HepG2 (cell line): ENCODE results near the gene ZNF584. TPM values are rescaled to one million over a fixed set of nuclear protein-coding genes. Genes with fewer than 3 reads are reported as not detected.
A peak's percentile ranks its signal among the peaks of the same experiment; 100 is the strongest.

Experiments
- BCL6 ChIP-seq: IDR thresholded peaks from 2 replicates; pipeline ENCODE4 v1.6.1; 2016; ENCODE audit warnings: missing genetic modification reagents, missing compliant biosample characterization
- BRD4 ChIP-seq: sonication (generic); formaldehyde crosslinking; IDR thresholded peaks from 2 replicates; pipeline ENCODE4 v1.4.0; 2020; ENCODE audit warnings: missing genetic modification reagents
- CAMTA2 ChIP-seq: sonication (generic); formaldehyde crosslinking; IDR thresholded peaks from 2 replicates; pipeline ENCODE4 v1.4.0; 2020; ENCODE audit warnings: mild to moderate bottlenecking, missing genetic modification reagents, borderline replicate concordance
- DR1 ChIP-seq: sonication (generic); formaldehyde crosslinking; IDR thresholded peaks from 2 replicates; pipeline ENCODE4 v1.8.0; 2021; ENCODE audit warnings: mild to moderate bottlenecking, missing genetic modification reagents, inconsistent platforms
- FOXA3 ChIP-seq: IDR thresholded peaks from 2 replicates; pipeline ENCODE4 v1.6.1; 2016; ENCODE audit warnings: missing genetic modification reagents, missing compliant biosample characterization
- HOXD1 ChIP-seq: sonication (generic); formaldehyde crosslinking; IDR thresholded peaks from 2 replicates; pipeline ENCODE4 v1.5.0; 2020; ENCODE audit warnings: missing genetic modification reagents
- KMT2A ChIP-seq: sonication (generic); formaldehyde crosslinking; IDR thresholded peaks from 2 replicates; pipeline ENCODE4 v1.4.0; 2020; ENCODE audit warnings: missing genetic modification reagents
- MED8 ChIP-seq: sonication (generic); formaldehyde crosslinking; IDR thresholded peaks from 2 replicates; pipeline ENCODE4 v1.8.1; 2023; ENCODE audit warnings: mild to moderate bottlenecking, missing genetic modification reagents; ENCODE audit not compliant: insufficient replicate concordance
- NFIC ChIP-seq: IDR thresholded peaks from 2 replicates; pipeline ENCODE4 v1.6.1; 2012; ENCODE audit warnings: mild to moderate bottlenecking, low read length, inconsistent platforms
- SMAD1 ChIP-seq: sonication (generic); formaldehyde crosslinking; IDR thresholded peaks from 2 replicates; pipeline ENCODE4 v1.4.0; 2020; ENCODE audit warnings: missing genetic modification reagents, low read depth, mild to moderate bottlenecking, borderline replicate concordance
- SMAD3 ChIP-seq: sonication (generic); formaldehyde crosslinking; IDR thresholded peaks from 2 replicates; pipeline ENCODE4 v1.4.0; 2020; ENCODE audit warnings: missing genetic modification reagents
- ZNF235 ChIP-seq: sonication (generic); formaldehyde crosslinking; IDR thresholded peaks from 2 replicates; pipeline ENCODE4 v1.8.1; 2023; ENCODE audit warnings: mild to moderate bottlenecking, missing genetic modification reagents, borderline replicate concordance
- ZNF468 ChIP-seq: sonication (generic); formaldehyde crosslinking; IDR thresholded peaks from 2 replicates; pipeline ENCODE4 v1.8.0; 2022; ENCODE audit warnings: mild to moderate bottlenecking, moderate library complexity, missing genetic modification reagents
- ZNF607 ChIP-seq: sonication (generic); formaldehyde crosslinking; IDR thresholded peaks from 2 replicates; pipeline ENCODE4 v1.5.1; 2020; ENCODE audit warnings: missing genetic modification reagents, mild to moderate bottlenecking, borderline replicate concordance
- ZNF790 ChIP-seq: sonication (generic); formaldehyde crosslinking; IDR thresholded peaks from 2 replicates; pipeline ENCODE4 v1.8.0; 2022; ENCODE audit warnings: missing genetic modification reagents, mild to moderate bottlenecking, borderline replicate concordance
- ZNF839 ChIP-seq: sonication (generic); formaldehyde crosslinking; IDR thresholded peaks from 2 replicates; pipeline ENCODE4 v1.4.0; 2020; ENCODE audit warnings: missing genetic modification reagents, mild to moderate bottlenecking, borderline replicate concordance
- polyA plus RNA-seq, 8 experiments: library from polyadenylated mRNA; depleted of rRNA in 3 of 8; stranded (reverse) in 7 of 8; unstranded in 1 of 8; fragments of >200 nt; fragmentation: Illumina TruSeq in 4 of 8; extraction: Trizol in 4 of 8; gene quantifications; 2 replicates each; pipeline versions ENCODE4 v1.2.1 to v1.2.3, GENCODE V29; 2011 to 2016; ENCODE audit warnings: low read depth in 4 of 8, missing spikeins in 1 of 8, mixed read lengths in 1 of 8; ENCODE audit not compliant: insufficient read depth in 1 of 8
- total RNA-seq, 5 experiments: library from RNA; depleted of rRNA; stranded (reverse); fragments of >200 nt; fragmentation: Illumina TruSeq; extraction: Trizol; gene quantifications; 2 replicates each; pipeline ENCODE4 v1.2.3, GENCODE V29; 2016; ENCODE audit warnings: low read depth in 1 of 5
- TF ChIP-seq, protein P1 (sequence below): sonication (generic); formaldehyde crosslinking; IDR thresholded peaks from 2 replicates; pipeline ENCODE4 v1.5.1; 2020; ENCODE audit warnings: mild to moderate bottlenecking, missing genetic modification reagents, moderate library complexity
- TF ChIP-seq, protein P2 (sequence below): sonication (generic); formaldehyde crosslinking; IDR thresholded peaks from 2 replicates; pipeline ENCODE4; 2020; ENCODE audit warnings: missing genetic modification reagents, mild to moderate bottlenecking, borderline replicate concordance

ZNF584 gene
- total and polyA plus RNA-seq, 2 of the 13 experiments (the other 11 are each of a cell fraction or from before 2014, with no cell fraction given): 2.4 to 7.0 TPM

DNA sequence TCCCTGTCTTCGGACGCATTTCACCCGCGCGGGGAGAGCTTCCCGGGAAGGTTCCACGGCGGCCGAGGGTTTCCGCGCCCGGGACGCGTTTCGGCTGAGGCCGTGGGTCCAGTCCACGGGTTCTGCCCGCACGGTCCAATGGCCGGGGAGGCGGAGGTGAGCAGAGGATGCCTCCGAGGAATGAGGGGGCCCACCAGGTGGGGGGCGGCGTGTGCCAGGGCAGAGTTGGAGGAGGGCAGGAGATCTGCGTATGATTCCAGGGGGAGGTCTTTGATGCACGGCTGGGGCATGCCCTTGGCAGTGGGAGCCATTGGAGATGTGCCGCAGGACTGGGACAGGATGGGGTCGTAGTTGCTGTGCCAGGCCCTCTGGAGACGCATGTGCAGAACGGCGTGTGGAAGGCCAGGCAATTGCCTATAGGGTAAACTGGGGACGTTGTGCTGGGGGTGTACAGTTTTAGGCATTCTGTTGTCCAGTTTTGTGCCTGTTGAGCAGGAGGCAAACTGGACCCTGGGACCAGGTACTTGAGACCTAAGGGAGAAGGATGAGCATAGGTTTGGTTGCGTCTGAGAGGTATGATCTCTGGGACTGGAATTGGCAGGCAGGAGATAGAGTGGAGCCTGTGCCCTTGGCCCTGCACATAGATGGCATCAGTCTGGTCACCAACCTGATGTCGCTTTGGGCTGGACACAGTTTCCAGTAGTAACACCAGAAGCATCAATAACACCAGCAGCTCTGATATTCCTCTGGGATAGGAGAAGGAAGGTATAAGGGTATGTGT is 751 bp downstream of the ZNF584 start (continued):
- TF ChIP-seq, protein P1, sequence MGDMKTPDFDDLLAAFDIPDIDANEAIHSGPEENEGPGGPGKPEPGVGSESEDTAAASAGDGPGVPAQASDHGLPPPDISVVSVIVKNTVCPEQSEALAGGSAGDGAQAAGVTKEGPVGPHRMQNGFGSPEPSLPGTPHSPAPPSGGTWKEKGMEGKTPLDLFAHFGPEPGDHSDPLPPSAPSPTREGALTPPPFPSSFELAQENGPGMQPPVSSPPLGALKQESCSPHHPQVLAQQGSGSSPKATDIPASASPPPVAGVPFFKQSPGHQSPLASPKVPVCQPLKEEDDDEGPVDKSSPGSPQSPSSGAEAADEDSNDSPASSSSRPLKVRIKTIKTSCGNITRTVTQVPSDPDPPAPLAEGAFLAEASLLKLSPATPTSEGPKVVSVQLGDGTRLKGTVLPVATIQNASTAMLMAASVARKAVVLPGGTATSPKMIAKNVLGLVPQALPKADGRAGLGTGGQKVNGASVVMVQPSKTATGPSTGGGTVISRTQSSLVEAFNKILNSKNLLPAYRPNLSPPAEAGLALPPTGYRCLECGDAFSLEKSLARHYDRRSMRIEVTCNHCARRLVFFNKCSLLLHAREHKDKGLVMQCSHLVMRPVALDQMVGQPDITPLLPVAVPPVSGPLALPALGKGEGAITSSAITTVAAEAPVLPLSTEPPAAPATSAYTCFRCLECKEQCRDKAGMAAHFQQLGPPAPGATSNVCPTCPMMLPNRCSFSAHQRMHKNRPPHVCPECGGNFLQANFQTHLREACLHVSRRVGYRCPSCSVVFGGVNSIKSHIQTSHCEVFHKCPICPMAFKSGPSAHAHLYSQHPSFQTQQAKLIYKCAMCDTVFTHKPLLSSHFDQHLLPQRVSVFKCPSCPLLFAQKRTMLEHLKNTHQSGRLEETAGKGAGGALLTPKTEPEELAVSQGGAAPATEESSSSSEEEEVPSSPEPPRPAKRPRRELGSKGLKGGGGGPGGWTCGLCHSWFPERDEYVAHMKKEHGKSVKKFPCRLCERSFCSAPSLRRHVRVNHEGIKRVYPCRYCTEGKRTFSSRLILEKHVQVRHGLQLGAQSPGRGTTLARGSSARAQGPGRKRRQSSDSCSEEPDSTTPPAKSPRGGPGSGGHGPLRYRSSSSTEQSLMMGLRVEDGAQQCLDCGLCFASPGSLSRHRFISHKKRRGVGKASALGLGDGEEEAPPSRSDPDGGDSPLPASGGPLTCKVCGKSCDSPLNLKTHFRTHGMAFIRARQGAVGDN (CRISPR knock-in tag): peak; percentile 51
- TF ChIP-seq ZNF790 (CRISPR knock-in tag) (peak; percentile 4; the same call in 1 of the 2 replicates), BRD4 (CRISPR knock-in tag) (0 out of 2 replicates have a peak, but pooled peaks have one; percentile 35), ZNF468 (CRISPR knock-in tag) (no peak), MED8 (no peak), DR1 (peak; percentile 12; the same call in 1 of the 2 replicates), ZNF607 (CRISPR knock-in tag) (peak; percentile 55; the same call in 1 of the 2 replicates), SMAD3 (no peak), SMAD1 (CRISPR knock-in tag) (no peak), KMT2A (CRISPR knock-in tag) (0 out of 2 replicates have a peak, but pooled peaks have one; percentile 5), ZNF235 (0 out of 2 replicates have a peak, but pooled peaks have one; percentile 55), CAMTA2 (CRISPR knock-in tag) (0 out of 2 replicates have a peak, but pooled peaks have one; percentile 21), ZNF839 (peak; percentile 67; the same call in 1 of the 2 replicates), HOXD1 (CRISPR knock-in tag) (no peak), FOXA3 (CRISPR knock-in tag) (no peak), NFIC (no peak), BCL6 (CRISPR knock-in tag) (no peak)
- TF ChIP-seq, protein P2, sequence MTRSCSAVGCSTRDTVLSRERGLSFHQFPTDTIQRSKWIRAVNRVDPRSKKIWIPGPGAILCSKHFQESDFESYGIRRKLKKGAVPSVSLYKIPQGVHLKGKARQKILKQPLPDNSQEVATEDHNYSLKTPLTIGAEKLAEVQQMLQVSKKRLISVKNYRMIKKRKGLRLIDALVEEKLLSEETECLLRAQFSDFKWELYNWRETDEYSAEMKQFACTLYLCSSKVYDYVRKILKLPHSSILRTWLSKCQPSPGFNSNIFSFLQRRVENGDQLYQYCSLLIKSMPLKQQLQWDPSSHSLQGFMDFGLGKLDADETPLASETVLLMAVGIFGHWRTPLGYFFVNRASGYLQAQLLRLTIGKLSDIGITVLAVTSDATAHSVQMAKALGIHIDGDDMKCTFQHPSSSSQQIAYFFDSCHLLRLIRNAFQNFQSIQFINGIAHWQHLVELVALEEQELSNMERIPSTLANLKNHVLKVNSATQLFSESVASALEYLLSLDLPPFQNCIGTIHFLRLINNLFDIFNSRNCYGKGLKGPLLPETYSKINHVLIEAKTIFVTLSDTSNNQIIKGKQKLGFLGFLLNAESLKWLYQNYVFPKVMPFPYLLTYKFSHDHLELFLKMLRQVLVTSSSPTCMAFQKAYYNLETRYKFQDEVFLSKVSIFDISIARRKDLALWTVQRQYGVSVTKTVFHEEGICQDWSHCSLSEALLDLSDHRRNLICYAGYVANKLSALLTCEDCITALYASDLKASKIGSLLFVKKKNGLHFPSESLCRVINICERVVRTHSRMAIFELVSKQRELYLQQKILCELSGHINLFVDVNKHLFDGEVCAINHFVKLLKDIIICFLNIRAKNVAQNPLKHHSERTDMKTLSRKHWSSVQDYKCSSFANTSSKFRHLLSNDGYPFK: 0 out of 2 replicates have a peak, but pooled peaks have one; percentile 28
